HG02885 (cell line): Measurements from ENCODE around the gene DYNLL1.
A peak's percentile ranks its signal among the peaks of the same experiment; 100 is the strongest.
"Not testable (repeated sequence)": the region's sequence is repeated elsewhere in the genome, so short reads cannot be mapped to it uniquely, and the experiment has no call there.

Source experiments
- ATAC-seq: cut with Tn5 transposase; IDR thresholded peaks from one replicate; pipeline ENCODE4 v1.9.1; 2021; ENCODE audit warnings: mild to moderate bottlenecking; ENCODE audit not compliant: unreplicated experiment, poor library complexity

DYNLL1 gene

DNA sequence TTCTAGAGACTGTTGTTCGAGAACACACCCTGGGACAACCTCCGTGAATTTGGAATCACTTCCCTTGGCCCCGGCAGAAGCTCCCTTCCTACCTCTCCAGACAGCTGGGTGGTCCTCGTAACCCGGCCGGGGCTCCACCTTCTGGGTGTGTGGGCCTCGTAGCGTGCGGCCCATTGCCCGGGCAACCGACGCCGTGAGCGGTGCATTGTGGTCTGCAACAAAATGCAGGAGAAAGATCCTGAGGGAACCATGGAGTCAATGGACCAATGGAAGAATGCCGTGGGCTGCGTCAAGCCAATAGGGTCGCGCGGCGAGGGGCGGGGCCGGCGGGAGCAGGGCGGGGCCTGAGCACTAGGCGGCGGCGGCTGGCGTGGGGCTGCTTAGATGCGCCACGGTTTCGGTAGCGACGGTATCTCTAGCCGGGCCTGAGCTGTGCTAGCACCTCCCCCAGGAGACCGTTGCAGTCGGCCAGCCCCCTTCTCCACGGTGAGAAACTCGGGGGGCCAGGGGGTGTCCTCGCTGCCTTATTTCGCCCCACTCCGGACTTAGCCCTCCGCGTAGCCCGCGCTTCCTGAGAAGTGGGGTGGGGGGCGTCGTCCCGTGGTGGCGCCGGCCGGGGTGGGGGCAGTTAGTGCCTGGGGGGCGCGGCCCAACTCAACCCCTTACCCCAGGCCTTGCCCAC is at the start of gene DYNLL1:
Gene DYNLL1, plus strand, starts transcription at position 383 of the 682 bp plus-strand sequence. CDS start 309 bp downstream, outside the sequence.
- peak; percentile 97 for ATAC-seq

DNA sequence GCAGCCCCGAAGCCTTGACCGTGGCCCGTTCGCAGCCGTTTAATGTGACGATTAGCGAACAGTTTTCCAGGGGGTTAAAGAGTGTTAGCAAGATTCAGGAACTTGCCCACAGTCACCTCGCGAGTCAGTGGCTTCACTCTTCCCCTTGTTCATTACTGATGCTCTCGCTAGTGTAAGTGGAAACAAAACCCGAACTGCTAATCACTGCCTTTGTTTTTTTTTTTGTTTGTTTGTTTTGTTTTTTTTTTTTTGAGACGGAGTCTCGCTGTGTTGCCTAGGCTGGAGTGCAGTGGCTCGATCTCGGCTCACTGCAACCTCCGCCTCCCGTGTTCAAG is 49.1 kb upstream of the DYNLL1 start:
- not testable (repeated sequence) for ATAC-seq

DNA sequence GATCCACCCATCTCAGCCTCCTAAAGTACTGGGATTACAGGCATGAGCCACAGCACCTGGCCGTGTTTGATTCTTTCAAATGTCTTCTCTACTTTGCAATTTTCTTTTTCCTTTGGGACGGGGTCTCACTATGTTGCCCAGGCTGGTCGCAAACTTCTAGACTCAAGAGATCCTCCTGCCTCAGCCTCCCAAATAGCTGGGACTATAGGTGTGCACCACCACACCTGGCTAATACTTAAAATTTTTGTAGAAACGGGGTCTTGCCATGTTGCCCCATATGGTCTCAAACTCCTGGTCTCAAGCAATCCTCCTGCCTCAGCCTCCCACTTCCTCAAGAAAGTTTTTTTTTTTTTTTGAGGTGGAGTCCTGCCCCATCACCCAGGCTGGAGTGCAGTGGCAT is 47.9 kb upstream of the DYNLL1 start:
- no peak for ATAC-seq

- not testable (repeated sequence) for ATAC-seq
Observed at GRCh38 chr12:120452524-120452923, 43.4 kb upstream of the DYNLL1 start.

DNA sequence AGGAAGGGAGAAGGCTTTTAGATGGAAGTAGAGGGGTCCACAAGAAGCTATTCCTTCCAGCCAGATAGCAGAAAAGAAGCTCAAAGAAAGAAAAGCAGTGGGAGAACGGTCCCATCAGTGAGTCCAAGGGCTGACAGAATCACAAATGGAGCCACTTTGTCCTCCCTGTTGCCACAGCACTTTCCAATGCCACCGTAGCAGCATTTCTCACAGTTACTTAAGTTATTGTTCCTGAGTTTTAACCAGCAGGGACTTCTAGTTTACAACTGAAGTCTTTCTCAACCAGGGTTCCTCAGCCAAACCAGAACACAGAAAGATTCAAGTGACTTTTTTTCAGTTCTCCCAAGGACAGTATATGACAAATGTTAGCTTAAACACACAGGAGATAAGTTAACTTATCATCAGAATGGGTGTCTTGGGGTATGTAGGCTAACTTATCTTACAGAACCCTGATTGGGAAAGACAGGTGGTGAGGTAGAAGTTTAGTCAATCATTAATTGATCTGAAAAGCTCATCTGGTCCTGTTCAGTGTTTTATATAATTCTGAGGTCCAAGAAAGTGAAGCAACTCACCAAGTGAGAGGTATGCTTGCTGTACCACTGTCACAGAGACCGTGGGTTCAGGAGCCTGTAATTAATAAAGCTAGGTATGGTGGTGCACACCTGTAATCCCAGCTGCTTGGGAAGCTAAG is 42.7 kb upstream of the DYNLL1 start:
- no peak for ATAC-seq

- ATAC-seq: no peak
Observed at GRCh38 chr12:120453977-120454376, 41.9 kb upstream of the DYNLL1 start.

- ATAC-seq: no peak
Observed at GRCh38 chr12:120455302-120455701, 40.6 kb upstream of the DYNLL1 start.

DNA sequence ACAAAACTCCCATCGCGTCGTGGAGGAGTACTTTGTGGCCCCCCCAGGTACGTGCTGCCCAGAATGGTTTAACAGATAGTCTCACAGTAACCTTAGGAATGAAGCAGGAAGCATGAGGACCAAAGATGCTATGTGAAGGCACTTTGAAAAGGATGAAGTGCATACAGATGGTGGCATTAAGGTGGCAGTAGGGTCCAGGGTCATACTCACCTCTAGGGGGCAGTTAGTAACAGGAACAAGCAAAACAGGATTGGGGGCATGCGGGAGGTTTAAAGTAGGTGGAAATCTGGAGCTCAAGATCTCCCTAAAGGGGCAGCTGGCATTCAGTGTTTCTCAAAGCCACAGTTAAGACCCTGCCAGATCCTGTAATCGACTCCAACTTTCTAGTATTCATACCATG is 38.8 kb upstream of the DYNLL1 start:
- ATAC-seq: no peak

DNA sequence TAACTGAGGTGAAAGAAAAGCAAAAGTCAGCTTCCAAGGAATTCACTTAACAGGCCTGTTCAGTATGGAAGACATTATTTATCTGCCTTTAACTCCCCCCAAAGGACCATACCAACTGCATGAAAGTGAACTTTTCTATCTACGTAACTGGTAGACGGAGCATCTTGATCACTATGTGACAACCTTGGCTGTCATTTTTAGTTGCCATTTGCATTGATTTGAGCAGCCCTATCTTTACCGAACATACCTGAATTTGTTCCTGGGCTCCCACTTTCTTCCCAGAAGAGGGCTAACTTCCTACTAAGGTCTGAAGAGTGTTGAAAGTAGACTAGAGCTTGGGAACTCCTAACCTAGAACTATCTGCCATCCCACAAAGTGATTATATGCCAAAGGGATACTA is 35.8 kb upstream of the DYNLL1 start:
- ATAC-seq: no peak

DNA sequence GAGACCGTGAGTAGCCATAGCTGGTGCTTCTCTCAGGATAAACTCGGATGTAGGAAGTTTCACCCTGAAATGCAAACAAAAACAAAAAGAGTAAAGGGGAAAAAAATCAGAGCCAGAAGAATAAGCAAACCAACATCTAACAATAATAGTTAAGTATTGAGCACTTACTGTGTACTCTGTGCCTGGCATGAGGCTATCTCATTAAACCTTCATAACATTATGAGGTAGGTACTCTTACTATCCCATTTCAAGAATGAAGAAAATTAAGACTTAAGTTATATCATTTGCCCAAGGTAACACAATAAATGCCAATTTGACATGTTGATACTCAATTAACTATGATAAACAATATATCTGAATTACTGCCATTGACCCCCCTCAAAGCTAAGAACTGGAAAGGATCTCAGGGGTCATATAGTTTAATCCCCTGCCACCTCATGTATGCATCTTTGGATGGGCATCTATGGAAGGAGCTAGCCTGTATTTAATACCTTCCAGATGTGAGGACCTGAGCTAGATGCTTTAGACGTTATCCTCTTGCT is 33.7 kb upstream of the DYNLL1 start:
- no peak for ATAC-seq

DNA sequence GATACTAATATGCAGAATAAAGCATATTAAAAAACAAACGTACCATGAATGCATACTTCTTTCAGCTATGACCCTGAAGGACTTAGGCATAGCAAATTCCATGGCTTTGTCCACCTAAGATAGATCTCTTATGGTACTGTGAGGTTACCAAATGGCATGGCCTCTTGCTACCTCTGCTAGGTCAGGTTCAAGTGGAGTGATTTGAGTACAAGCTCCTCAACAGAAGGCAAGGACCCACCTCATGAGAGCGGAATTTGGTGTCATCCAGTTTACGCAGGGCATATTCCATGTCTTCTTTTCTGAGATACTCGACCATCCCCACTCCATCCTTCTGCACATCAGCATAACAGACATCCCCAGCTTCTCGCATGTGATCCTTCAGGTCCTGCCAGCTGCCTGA is 32.2 kb upstream of the DYNLL1 start:
- no peak for ATAC-seq

- ATAC-seq: no peak
Observed at GRCh38 chr12:120465756-120466155, 30.2 kb upstream of the DYNLL1 start.

- no peak for ATAC-seq
Observed at GRCh38 chr12:120466560-120467315, 29.2 kb upstream of the DYNLL1 start.

DNA sequence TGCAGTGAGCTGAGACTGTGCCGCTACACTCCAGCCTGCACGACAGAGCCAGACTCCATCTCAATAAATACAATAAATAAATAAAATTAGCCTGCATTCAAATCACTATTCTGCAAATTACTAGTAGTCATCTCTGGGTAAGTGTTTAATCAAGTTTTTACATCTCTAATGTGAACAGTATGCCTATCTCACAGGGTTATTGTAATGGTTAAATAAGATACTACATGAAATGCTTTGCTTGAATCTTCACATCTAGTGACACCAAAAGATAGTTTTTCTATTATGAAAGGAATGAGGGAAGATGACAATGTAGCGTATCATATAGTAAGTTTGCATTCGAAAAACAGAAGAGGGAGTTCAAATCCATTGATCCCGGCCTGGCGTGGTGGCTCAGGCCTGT is 28.5 kb upstream of the DYNLL1 start:
- no peak for ATAC-seq

GRCh38 chr12:120468325-120468820 is 27.5 kb upstream of the DYNLL1 start:
- ATAC-seq: no peak

GRCh38 chr12:120468821-120469449 is 27.0 kb upstream of the DYNLL1 start:
- peak; percentile 31 for ATAC-seq

- peak; percentile 88 for ATAC-seq
Observed at GRCh38 chr12:120469450-120470149, 26.3 kb upstream of the DYNLL1 start, which contains the start of gene SRSF9. SRSF9 (minus strand) TSS chr12:120469748; CDS start chr12:120469609, 139 bp downstream.

- ATAC-seq: no peak
Observed at GRCh38 chr12:120470150-120470784, 25.6 kb upstream of the DYNLL1 start.

- no peak for ATAC-seq
Observed at GRCh38 chr12:120472521-120472920, 23.4 kb upstream of the DYNLL1 start.
